Stimulated activated naive CD8-positive, alpha-beta T cell treated with anti-CD3 and anti-CD28 coated beads, Interleukin-15, Interleukin-2, amounts not matched to agents 100 ng/mL and 50 ng/mL, for 24 hours (primary cell): ENCODE results near the gene BCL6B.
"Not testable (repeated sequence)": the region's sequence is repeated elsewhere in the genome, so short reads cannot be mapped to it uniquely, and the experiment has no call there.

Source experiments
- H3K27ac Mint-ChIP-seq: one replicate; pipeline ENCODE4 v1.8.0; 2021; ENCODE audit warnings: mild to moderate bottlenecking, mixed read lengths
- H3K27me3 Mint-ChIP-seq: one replicate; pipeline ENCODE4 v1.8.0; 2021; ENCODE audit warnings: mixed read lengths
- H3K36me3 Mint-ChIP-seq: one replicate; pipeline ENCODE4 v1.8.0; 2021; ENCODE audit warnings: low read depth, mixed read lengths
- H3K4me1 Mint-ChIP-seq: one replicate; pipeline ENCODE4 v1.8.0; 2021; ENCODE audit warnings: low read depth, mixed read lengths
- H3K4me3 Mint-ChIP-seq: one replicate; pipeline ENCODE4 v1.8.0; 2021; ENCODE audit warnings: mild to moderate bottlenecking, mixed read lengths
- H3K9me3 Mint-ChIP-seq: one replicate; pipeline ENCODE4 v1.8.0; 2021; ENCODE audit warnings: mixed read lengths

BCL6B gene

GRCh38 chr17:7050583-7050982 lies 27.7 kb downstream of the BCL6B start:
- H3K4me1 Mint-ChIP-seq = peaks cover 21% of the 10 kb centered on the region
- H3K27ac Mint-ChIP-seq, H3K36me3 Mint-ChIP-seq, H3K27me3 Mint-ChIP-seq, H3K9me3 Mint-ChIP-seq, H3K4me3 Mint-ChIP-seq: not testable (repeated sequence)

- H3K36me3 Mint-ChIP-seq = no peaks in the 10 kb centered on the region
- H3K27ac Mint-ChIP-seq = no peak overlapping the region
- H3K4me3 Mint-ChIP-seq = no peak overlapping the region
- no peaks in the 10 kb centered on the region for H3K9me3 Mint-ChIP-seq
- peaks cover 18% of the 10 kb centered on the region for H3K4me1 Mint-ChIP-seq
- peaks cover 15% of the 10 kb centered on the region for H3K27me3 Mint-ChIP-seq
These were observed 33.5 kb downstream of the BCL6B start for GRCh38 chr17:7056386-7056785.

- H3K4me1 Mint-ChIP-seq = peaks cover 22% of the 10 kb centered on the region
- H3K9me3 Mint-ChIP-seq = no peaks in the 10 kb centered on the region
- peaks cover 13% of the 10 kb centered on the region for H3K27me3 Mint-ChIP-seq
- H3K27ac Mint-ChIP-seq = no peak overlapping the region
- no peaks in the 10 kb centered on the region for H3K36me3 Mint-ChIP-seq
- no peak overlapping the region for H3K4me3 Mint-ChIP-seq
These were observed 36.1 kb downstream of the BCL6B start for GRCh38 chr17:7058831-7059447.

GRCh38 chr17:7060165-7060891 lies 37.5 kb downstream of the BCL6B start:
- Mint-ChIP-seq H3K27me3 (peaks cover 13% of the 10 kb centered on the region), H3K27ac (peak overlapping the region; percentile 87), H3K4me3 (no peak overlapping the region), H3K9me3 (no peaks in the 10 kb centered on the region), H3K4me1 (peaks cover 22% of the 10 kb centered on the region), H3K36me3 (no peaks in the 10 kb centered on the region)

GRCh38 chr17:7063518-7064094 lies 40.8 kb downstream of the BCL6B start:
- peaks cover 21% of the 10 kb centered on the region for H3K4me1 Mint-ChIP-seq
- H3K36me3 Mint-ChIP-seq = no peaks in the 10 kb centered on the region
- H3K9me3 Mint-ChIP-seq = peaks cover 6% of the 10 kb centered on the region
- H3K4me3 Mint-ChIP-seq = no peak overlapping the region
- no peak overlapping the region for H3K27ac Mint-ChIP-seq
- peaks cover 10% of the 10 kb centered on the region for H3K27me3 Mint-ChIP-seq

GRCh38 chr17:7064261-7064660 lies 41.4 kb downstream of the BCL6B start:
- Mint-ChIP-seq H3K4me1 (peaks cover 15% of the 10 kb centered on the region), H3K27ac (no peak overlapping the region), H3K36me3 (no peaks in the 10 kb centered on the region), H3K4me3 (no peak overlapping the region), H3K27me3 (peaks cover 3% of the 10 kb centered on the region), H3K9me3 (peaks cover 10% of the 10 kb centered on the region)

- H3K4me1 Mint-ChIP-seq = no peaks in the 10 kb centered on the region
- H3K4me3 Mint-ChIP-seq = no peak overlapping the region
- H3K9me3 Mint-ChIP-seq = peaks cover 10% of the 10 kb centered on the region
- no peaks in the 10 kb centered on the region for H3K36me3 Mint-ChIP-seq
- no peak overlapping the region for H3K27ac Mint-ChIP-seq
- H3K27me3 Mint-ChIP-seq = no peaks in the 10 kb centered on the region
These were observed 44.3 kb downstream of the BCL6B start for GRCh38 chr17:7067198-7067597.

GRCh38 chr17:7068268-7068667 lies 45.4 kb downstream of the BCL6B start:
- Mint-ChIP-seq H3K9me3 (peaks cover 10% of the 10 kb centered on the region), H3K27ac (no peak overlapping the region), H3K36me3 (no peaks in the 10 kb centered on the region), H3K4me3 (no peak overlapping the region), H3K27me3 (no peaks in the 10 kb centered on the region), H3K4me1 (no peaks in the 10 kb centered on the region)

GRCh38 chr17:7070712-7071111 lies 47.9 kb downstream of the BCL6B start:
- no peaks in the 10 kb centered on the region for H3K36me3 Mint-ChIP-seq
- H3K27ac Mint-ChIP-seq = no peak overlapping the region
- H3K4me1 Mint-ChIP-seq = no peaks in the 10 kb centered on the region
- no peak overlapping the region for H3K4me3 Mint-ChIP-seq
- H3K9me3 Mint-ChIP-seq = peaks cover 10% of the 10 kb centered on the region
- no peaks in the 10 kb centered on the region for H3K27me3 Mint-ChIP-seq

GRCh38 chr17:7072406-7072805 lies 49.6 kb downstream of the BCL6B start:
- H3K9me3 Mint-ChIP-seq = peaks cover 10% of the 10 kb centered on the region
- H3K27me3 Mint-ChIP-seq = no peaks in the 10 kb centered on the region
- no peak overlapping the region for H3K4me3 Mint-ChIP-seq
- H3K36me3 Mint-ChIP-seq = no peaks in the 10 kb centered on the region
- no peaks in the 10 kb centered on the region for H3K4me1 Mint-ChIP-seq
- H3K27ac Mint-ChIP-seq = no peak overlapping the region

- Mint-ChIP-seq H3K4me1 (no peaks in the 10 kb centered on the region), H3K36me3 (no peaks in the 10 kb centered on the region), H3K27ac (no peak overlapping the region), H3K9me3 (no peaks in the 10 kb centered on the region), H3K4me3 (no peak overlapping the region), H3K27me3 (no peaks in the 10 kb centered on the region)
These were observed 52.1 kb downstream of the BCL6B start for GRCh38 chr17:7074931-7075330.

GRCh38 chr17:7077911-7078546 lies 55.2 kb downstream of the BCL6B start:
- H3K27ac Mint-ChIP-seq = no peak overlapping the region
- H3K36me3 Mint-ChIP-seq = no peaks in the 10 kb centered on the region

GRCh38 chr17:7078711-7079110 lies 55.9 kb downstream of the BCL6B start:
- Mint-ChIP-seq H3K36me3 (no peaks in the 10 kb centered on the region), H3K27me3 (peaks cover 5% of the 10 kb centered on the region), H3K4me3 (no peak overlapping the region), H3K27ac (no peak overlapping the region), H3K9me3 (no peaks in the 10 kb centered on the region), H3K4me1 (peaks cover 25% of the 10 kb centered on the region)

More at GRCh38 chr17:7077911-7078546, 55.2 kb downstream of the BCL6B start:
- H3K27me3 Mint-ChIP-seq = peaks cover 4% of the 10 kb centered on the region
- H3K4me3 Mint-ChIP-seq = no peak overlapping the region
- no peaks in the 10 kb centered on the region for H3K9me3 Mint-ChIP-seq
- peaks cover 21% of the 10 kb centered on the region for H3K4me1 Mint-ChIP-seq
